Heart right ventricle (tissue), 16 donors: Measurements from ENCODE around the gene ATP10A. TPM values are rescaled to one million over a fixed set of nuclear protein-coding genes. Genes with fewer than 3 reads are reported as not detected.

Experiments
- ATAC-seq, 8 donors: fragments of 200-7000 bp; cut with Tn5 transposase; one replicate each; pipeline ENCODE4 v1.9.1; 2020; ENCODE audit warnings: mild to moderate bottlenecking in 8 of 8, moderate library complexity in 8 of 8, moderate number of reproducible peaks in 1 of 8
- DNase-seq, 2 donors: peaks; one replicate each; pipeline ENCODE4 v3.0.0-alpha.2; 2020
- H3K27ac ChIP-seq, 10 donors: fragments of 200-600 bp; sonication (generic) in 2 of 10; one replicate each; pipeline versions ENCODE4 v1.5.0 to v1.8.0; 2020 to 2022; ENCODE audit warnings: mild to moderate bottlenecking in 3 of 10
- H3K27me3 ChIP-seq, 7 donors: fragments of 200-600 bp; one replicate each; pipeline ENCODE4 v1.8.0; 2021 to 2022; ENCODE audit warnings: mild to moderate bottlenecking in 2 of 7
- H3K36me3 ChIP-seq, 9 donors: fragments of 200-600 bp; sonication (generic) in 1 of 9; one replicate each; pipeline versions ENCODE4 v1.5.0 to v1.8.0; 2020 to 2022; ENCODE audit warnings: mild to moderate bottlenecking in 2 of 9
- H3K4me1 ChIP-seq, 9 donors: fragments of 200-600 bp; sonication (generic) in 1 of 9; one replicate each; pipeline versions ENCODE4 v1.5.0 to v1.8.0; 2020 to 2022; ENCODE audit warnings: mild to moderate bottlenecking in 4 of 9
- H3K4me3 ChIP-seq, 10 donors: fragments of 200-600 bp; sonication (generic) in 2 of 10; one replicate each; pipeline versions ENCODE4 v1.5.0 to v1.8.0; 2020 to 2022; ENCODE audit warnings: mild to moderate bottlenecking in 7 of 10, moderate library complexity in 2 of 10
- H3K9me3 ChIP-seq, 11 donors: fragments of 200-600 bp in 10 of 11; sonication (generic) in 2 of 11; one replicate each; pipeline versions ENCODE4 v1.5.0 to v1.8.0; 2013 to 2022; ENCODE audit warnings: mild to moderate bottlenecking in 2 of 11, control low read depth in 1 of 11, moderate library complexity in 1 of 11
- CTCF ChIP-seq, 9 donors: fragments of 200-600 bp; sonication (generic) in 2 of 9; IDR thresholded peaks; one replicate each; pipeline versions ENCODE4 v1.5.0 to v1.8.0; 2021 to 2022; ENCODE audit warnings: antibody characterized with exemption in 9 of 9, mild to moderate bottlenecking in 5 of 9, moderate library complexity in 1 of 9
- WGBS, 2 donors: extraction: QIAGEN DNeasy Blood & Tissue Kit; methylation state at CpG; one replicate each; pipeline ENCODE4 v1.1.7; 2013; ENCODE audit warnings: inconsistent platforms in 1 of 2; 5-methylcytosine and 5-hydroxymethylcytosine counted together
- intact Hi-C, 10 donors: fragments of 100-400 bp; cut with DNase I; formaldehyde crosslinking; loops; one replicate each; pipeline versions ENCODE4 v1.11.1 to v1.14.2; 2022
- polyA plus RNA-seq, 2 donors: library from polyadenylated mRNA; stranded (reverse); fragments of 200-250 nt; gene quantifications; one replicate each; pipeline ENCODE4 v1.2.3, GENCODE V29; 2013
- total RNA-seq, 10 donors: library from RNA; stranded (reverse); fragmentation: NEBNext Ultra II Directional in 3 of 10; extraction: Animal tissue kit (Norgen Biotek cat#: 25700) in 3 of 10; gene quantifications; one replicate each; pipeline versions ENCODE4 v1.2.1 to v1.2.4, GENCODE V29; 2021 to 2023
- donor health status: Arrhythmogenic right ventricular cardiomyopathy.
- donor health status: ischemic (EF 13 %, LVEDD 7.1; RV severe dilation, severe dysfunction).
- donor health status: healthy with polysubstance abuse.
- donor health status: DM: no; HTN: yes; CAD: no.
- donor health status: DM: no; HTN: no; CAD: no.
- donor health status: ischemic (EF 25% LVEDD 6.9; RV normal size, moderate dysfunction).
- donor health status: ischemic (EF 25% LVEDD 5.7; RV mildly dilated, moderate dysfunction).
- donor health status: healthy.
- donor health status: DM: yes; HTN: yes; CAD: no.
- donor health status: Ischemic cardiomyopathy.
- donor health status: ischemic (EF 35%, LVEDD 5.7; RV mildly dilated, moderate dysfunction).
- donor health status: nonischemic (EF 11% LVEDD 7.7; RV severe dilation, severe dysfunction).
- donor health status: DM: yes; HTN: yes; CAD: no.
- donor health status: PGD.
- donor health status: ischemic (EF 29% LVEDD 5.4; RV normal size, mild dysfunction).
- donor health status: nonischemic (EF 23%, LVEDD 6.1; RV moderate dilation, normal function).

ATP10A gene
- total and polyA plus RNA-seq, 12 donors: 0.45 to 2.2 (median 0.89) TPM

DNA sequence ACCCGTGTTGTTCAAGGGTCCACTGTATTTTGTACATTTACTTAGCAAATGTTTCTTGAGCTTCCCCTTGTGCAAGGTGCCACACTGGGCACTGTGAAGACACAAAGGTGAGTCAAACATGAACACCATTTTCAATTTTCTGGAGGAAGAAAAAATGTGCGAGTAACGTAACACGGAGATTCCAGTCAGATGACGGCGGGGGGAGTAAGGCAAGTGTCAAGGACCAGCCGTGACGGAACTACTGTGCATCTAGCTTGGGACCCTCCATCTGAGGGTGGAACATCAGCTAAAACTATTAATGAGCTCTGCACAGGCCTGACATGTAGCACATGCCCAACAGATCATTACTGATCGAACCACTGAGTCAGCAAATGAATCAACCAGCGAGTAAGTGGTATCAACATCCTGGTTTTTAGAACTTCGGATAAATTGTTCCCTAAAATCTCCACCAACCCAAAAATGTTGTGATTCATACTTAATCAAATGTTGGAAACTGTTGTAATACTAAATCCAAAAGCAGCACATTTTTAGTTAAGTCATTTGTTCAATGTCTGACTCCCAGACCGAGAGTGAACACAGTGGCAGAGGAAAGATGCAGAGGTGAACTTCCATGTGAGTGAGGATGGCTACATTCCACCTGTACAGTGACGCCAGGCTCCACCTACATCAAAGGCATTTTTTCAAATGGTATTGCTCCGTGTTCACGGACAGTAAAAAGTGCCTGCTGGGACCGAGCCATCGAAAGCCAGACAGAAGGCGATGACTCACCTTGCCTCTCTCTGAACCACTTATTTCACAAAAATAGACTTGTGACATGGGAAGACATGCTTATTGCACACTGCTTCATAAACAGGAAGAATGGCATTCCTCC lies 172.2 kb downstream of the ATP10A start:
- H3K4me1 ChIP-seq: peaks cover 0 to 9% (median 0%) of the 10 kb centered on the region in 9 donors
- 80 to 83% methylated on average over 18 of the region's 18 CpGs for WGBS, 2 donors
- H3K9me3 ChIP-seq: no peaks in the 10 kb centered on the region
- H3K4me3 ChIP-seq: no peak overlapping the region
- peaks cover 0 to 17% (median 0%) of the 10 kb centered on the region in 9 donors for H3K36me3 ChIP-seq
- no peak overlapping the region for H3K27ac ChIP-seq
- no peaks in the 10 kb centered on the region for H3K27me3 ChIP-seq
- intact Hi-C loops: loop anchor here (5.0 to 10.0 kb wide), 7 partner anchors 124 to 244 kb away; no protein-coding TSS in a partner anchor
- no peak for TF ChIP-seq CTCF (IDR thresholded peaks at IDR 0.05)
- ATAC-seq (peak in 1 of 8 donors; percentile 29), DNase-seq (no peak)

- peaks cover 0 to 14% (median under 1%) of the 10 kb centered on the region in 9 donors for H3K4me1 ChIP-seq
- H3K27me3 ChIP-seq: no peaks in the 10 kb centered on the region
These were observed 173.5 kb downstream of the ATP10A start for GRCh38 chr15:25689592-25689991.

GRCh38 chr15:25688166-25688565 lies 175.0 kb downstream of the ATP10A start:
- peaks cover under 1 to 28% (median 12%) of the 10 kb centered on the region in 9 donors for H3K4me1 ChIP-seq
- no peak overlapping the region for H3K4me3 ChIP-seq
- no peak for DNase-seq
- H3K27me3 ChIP-seq: no peaks in the 10 kb centered on the region
- H3K36me3 ChIP-seq: peaks cover 0 to 3% (median 0%) of the 10 kb centered on the region in 9 donors
- peaks cover 0 to 5% (median 0%) of the 10 kb centered on the region in 11 donors for H3K9me3 ChIP-seq
- TF ChIP-seq CTCF (IDR thresholded peaks at IDR 0.05): no peak
- 88 to 90% methylated on average over 9 of the region's 9 CpGs for WGBS, 2 donors
- no peak overlapping the region for H3K27ac ChIP-seq
- intact Hi-C loops: loop anchor here in 1 of 10 donors (10.0 kb wide), 1 partner anchor 153 kb away; no protein-coding TSS in a partner anchor
- no peak for ATAC-seq

More at GRCh38 chr15:25689592-25689991, 173.5 kb downstream of the ATP10A start:
- no peaks in the 10 kb centered on the region for H3K9me3 ChIP-seq
- 73 to 79% methylated on average over 4 of the region's 4 CpGs for WGBS, 2 donors
- H3K27ac ChIP-seq: no peak overlapping the region
- H3K36me3 ChIP-seq: peaks cover 0 to 13% (median 0%) of the 10 kb centered on the region in 9 donors
- no peak for DNase-seq
- no peak for ATAC-seq
- intact Hi-C loops: loop anchor here in 1 of 10 donors (10.0 kb wide), 1 partner anchor 155 kb away; no protein-coding TSS in a partner anchor
- TF ChIP-seq CTCF (IDR thresholded peaks at IDR 0.05): peak in 1 of 9 donors; percentile 11
- no peak overlapping the region for H3K4me3 ChIP-seq

- intact Hi-C loops: loop anchor here in 1 of 10 donors (10.0 kb wide), 1 partner anchor 153 kb away; no protein-coding TSS in a partner anchor
- Histone ChIP-seq H3K27me3 (no peaks in the 10 kb centered on the region), H3K4me1 (peaks cover 3 to 33% (median 17%) of the 10 kb centered on the region in 9 donors), H3K27ac (no peak overlapping the region), H3K9me3 (peaks cover 0 to 5% (median 0%) of the 10 kb centered on the region in 11 donors), H3K4me3 (no peak overlapping the region), H3K36me3 (no peaks in the 10 kb centered on the region)
- ATAC-seq (no peak), DNase-seq (no peak)
- WGBS, 2 donors: 93 to 99% methylated on average over 15 of the region's 15 CpGs
- TF ChIP-seq CTCF (IDR thresholded peaks at IDR 0.05): no peak
These were observed 175.4 kb downstream of the ATP10A start for GRCh38 chr15:25687689-25688088.
